DOHH2 (cell line): ENCODE results near the gene CXXC5.

Experiments used
- H3F3A ChIP-seq: fragments of 200-600 bp; sonication (generic), shearing (Covaris generic); 2 replicates; pipeline ENCODE4 v1.6.0; 2016; ENCODE audit warnings: antibody characterized with exemption, mild to moderate bottlenecking; ENCODE audit not compliant: control insufficient read depth, insufficient read depth
- H3K27ac ChIP-seq: fragments of 200-600 bp; sonication (generic); 2 replicates; pipeline ENCODE4 v1.5.1; 2014; ENCODE audit warnings: low read depth, mild to moderate bottlenecking, low read length, moderate library complexity
- H3K27me3 ChIP-seq: fragments of 200-600 bp; sonication (generic); 2 replicates; pipeline ENCODE4 v1.6.1; 2014; ENCODE audit warnings: mild to moderate bottlenecking, low read length, mixed read lengths; ENCODE audit not compliant: control insufficient read depth
- H3K36me3 ChIP-seq: fragments of 200-600 bp; sonication (generic); 2 replicates; pipeline ENCODE4 v1.6.1; 2014; ENCODE audit warnings: mild to moderate bottlenecking, low read length, moderate library complexity, mixed read lengths; ENCODE audit not compliant: control insufficient read depth
- H3K4me1 ChIP-seq: fragments of 200-600 bp; sonication (generic); 2 replicates; pipeline ENCODE4 v1.6.1; 2014; ENCODE audit warnings: mild to moderate bottlenecking, low read length, mixed read lengths; ENCODE audit not compliant: control insufficient read depth
- H3K4me2 ChIP-seq: fragments of 200-600 bp; sonication (generic); 2 replicates; pipeline ENCODE4 v1.6.0; 2014; ENCODE audit warnings: mild to moderate bottlenecking, low read length, moderate library complexity
- H3K4me3 ChIP-seq: fragments of 200-600 bp; sonication (generic); 2 replicates; pipeline ENCODE4 v1.5.1; 2014; ENCODE audit warnings: mild to moderate bottlenecking, low read length, mixed read lengths
- H3K79me2 ChIP-seq: fragments of 200-600 bp; sonication (generic); 2 replicates; pipeline ENCODE4 v1.6.1; 2014; ENCODE audit warnings: mild to moderate bottlenecking, low read length, mixed read lengths; ENCODE audit not compliant: control insufficient read depth
- H3K9me2 ChIP-seq: fragments of 200-600 bp; sonication (generic); replicated peaks from 2 replicates; pipeline ENCODE4 v1.6.1; 2014; ENCODE audit warnings: mild to moderate bottlenecking, low read length, mixed read lengths; ENCODE audit not compliant: control insufficient read depth
- H3K9me3 ChIP-seq: fragments of 200-600 bp; sonication (generic); 2 replicates; pipeline ENCODE4 v1.6.1; 2014; ENCODE audit warnings: antibody characterized with exemption, low read length, mixed read lengths; ENCODE audit not compliant: control insufficient read depth, insufficient read depth
- H4K20me1 ChIP-seq: fragments of 200-600 bp; sonication (generic); 2 replicates; pipeline ENCODE4 v1.6.0; 2014; ENCODE audit warnings: low read depth, mild to moderate bottlenecking, antibody characterized with exemption, low read length, moderate library complexity; ENCODE audit not compliant: control insufficient read depth, insufficient read depth
- CTCF ChIP-seq: fragments of 200-600 bp; sonication (generic); IDR thresholded peaks from one replicate; pipeline ENCODE4 v1.5.1; 2014; ENCODE audit warnings: antibody characterized with exemption, mild to moderate bottlenecking, low read depth, low read length; ENCODE audit not compliant: poor library complexity, severe bottlenecking
- EZH2phosphoT487 ChIP-seq: fragments of 200-600 bp; sonication (generic); IDR thresholded peaks from 2 replicates; pipeline ENCODE4 v1.6.1; 2017; ENCODE audit warnings: borderline replicate concordance, mild to moderate bottlenecking, antibody characterized with exemption, low read length, moderate library complexity, mixed read lengths

Gene CXXC5

GRCh38 chr5:139639619-139640380, 8.3 kb upstream of the CXXC5 start:
- Histone ChIP-seq H3K9me2 (no peaks in the 10 kb centered on the region), H3K36me3 (no peaks in the 10 kb centered on the region), H3K79me2 (peaks cover 7% of the 10 kb centered on the region), H3K9me3 (no peaks in the 10 kb centered on the region), H3K4me3 (no peak overlapping the region), H4K20me1 (peaks cover 6% of the 10 kb centered on the region; the same call in 1 of the 2 replicates), H3K27me3 (no peaks in the 10 kb centered on the region), H3K27ac (no peak overlapping the region), H3K4me1 (peaks cover 74% of the 10 kb centered on the region), H3K4me2 (peak overlapping the region; percentile 99), H3F3A (peaks cover 29% of the 10 kb centered on the region)
- TF ChIP-seq CTCF (no peak), EZH2phosphoT487 (no peak)

GRCh38 chr5:139640421-139641115, 7.6 kb upstream of the CXXC5 start:
- no peaks in the 10 kb centered on the region for H3K9me2 ChIP-seq
- no peak overlapping the region for H3K4me3 ChIP-seq
- no peaks in the 10 kb centered on the region for H3K9me3 ChIP-seq
- H3F3A ChIP-seq, result peaks cover 24% of the 10 kb centered on the region
- no peak overlapping the region for H3K27ac ChIP-seq
- H3K27me3 ChIP-seq, result no peaks in the 10 kb centered on the region
- H4K20me1 ChIP-seq, result no peaks in the 10 kb centered on the region
- TF ChIP-seq CTCF (no peak), EZH2phosphoT487 (no peak)
- H3K79me2 ChIP-seq, result peaks cover 7% of the 10 kb centered on the region
- H3K36me3 ChIP-seq, result no peaks in the 10 kb centered on the region
- no peak overlapping the region for H3K4me2 ChIP-seq
- peaks cover 67% of the 10 kb centered on the region for H3K4me1 ChIP-seq

- no peak for TF ChIP-seq EZH2phosphoT487
- Histone ChIP-seq H3K27ac (no peak overlapping the region), H3F3A (peaks cover 21% of the 10 kb centered on the region), H3K4me3 (no peak overlapping the region), H4K20me1 (no peaks in the 10 kb centered on the region), H3K9me3 (no peaks in the 10 kb centered on the region), H3K9me2 (no peaks in the 10 kb centered on the region), H3K79me2 (peaks cover 7% of the 10 kb centered on the region), H3K27me3 (no peaks in the 10 kb centered on the region), H3K4me2 (no peak overlapping the region), H3K36me3 (no peaks in the 10 kb centered on the region), H3K4me1 (peaks cover 61% of the 10 kb centered on the region)
Observed at GRCh38 chr5:139641116-139642080, 6.8 kb upstream of the CXXC5 start.
